CD14-positive monocyte (primary cell): ENCODE results near the gene TPST1. TPM values are rescaled to one million over a fixed set of nuclear protein-coding genes. Genes with fewer than 3 reads are reported as not detected.

Experiments
- DNase-seq, 3 donors: peaks; one replicate each; pipeline ENCODE4 v3.0.0-alpha.2; 2011 to 2022
- H2AFZ ChIP-seq: 2 replicates; pipeline ENCODE4 v1.6.0; 2012; ENCODE audit warnings: mild to moderate bottlenecking, low read depth, low read length, inconsistent platforms; ENCODE audit not compliant: insufficient read depth, poor library complexity, severe bottlenecking
- H3K27ac ChIP-seq, 2 donors: 1 replicate in 1 of 2; 2 replicates in 1 of 2; pipeline ENCODE4 v1.5.1; 2012 to 2013; ENCODE audit warnings: low read length in 2 of 2, control low read depth in 1 of 2, inconsistent platforms in 1 of 2, low read depth in 1 of 2, mild to moderate bottlenecking in 1 of 2
- H3K27me3 ChIP-seq, 2 donors: one replicate each; pipeline versions ENCODE4 v1.6.0 to v1.6.1; 2011 to 2013; ENCODE audit warnings: low read length in 2 of 2; ENCODE audit not compliant: control insufficient read depth in 2 of 2, insufficient read depth in 2 of 2
- H3K36me3 ChIP-seq, 2 donors: replicated peaks in 1 of 2; 1 replicate in 1 of 2; 2 replicates in 1 of 2; pipeline versions ENCODE4 v1.5.1 to v1.6.1; 2012 to 2013; ENCODE audit warnings: low read length in 2 of 2, control low read depth in 1 of 2, inconsistent platforms in 1 of 2, mild to moderate bottlenecking in 1 of 2; ENCODE audit not compliant: insufficient read depth in 2 of 2, control insufficient read depth in 1 of 2
- H3K4me1 ChIP-seq, 2 donors: 1 replicate in 1 of 2; 2 replicates in 1 of 2; pipeline versions ENCODE4 v1.5.1 to v1.6.1; 2012 to 2013; ENCODE audit warnings: low read length in 2 of 2, control low read depth in 1 of 2, inconsistent platforms in 1 of 2, mild to moderate bottlenecking in 1 of 2, moderate library complexity in 1 of 2; ENCODE audit not compliant: insufficient read depth in 2 of 2, control insufficient read depth in 1 of 2
- H3K4me2 ChIP-seq: replicated peaks from 2 replicates; pipeline ENCODE3; 2012; ENCODE audit warnings: low read length, moderate library complexity, mild to moderate bottlenecking; ENCODE audit not compliant: poor library complexity, severe bottlenecking; ENCODE audit errors: extremely low read depth
- H3K4me3 ChIP-seq, 3 experiments: fragments of 200-600 bp in 1 of 3; sonication (generic) in 1 of 3; replicated peaks in 1 of 3; 1 replicate in 2 of 3; 2 replicates in 1 of 3; pipeline ENCODE4 v1.5.1; 2011 to 2013; ENCODE audit warnings: low read length in 3 of 3, mild to moderate bottlenecking in 3 of 3, control low read depth in 2 of 3, low read depth in 2 of 3, inconsistent platforms in 1 of 3, moderate library complexity in 1 of 3
- H3K79me2 ChIP-seq: 2 replicates; pipeline ENCODE4 v1.6.0; 2012; ENCODE audit warnings: mild to moderate bottlenecking, control low read depth, inconsistent platforms, low read length, moderate library complexity; ENCODE audit not compliant: insufficient read depth
- H3K9ac ChIP-seq: 2 replicates; pipeline ENCODE4 v1.6.0; 2017; ENCODE audit warnings: low read length, mild to moderate bottlenecking; ENCODE audit not compliant: insufficient read depth, poor library complexity, severe bottlenecking
- H3K9me3 ChIP-seq, 2 donors: replicated peaks in 1 of 2; 1 replicate in 1 of 2; 2 replicates in 1 of 2; pipeline versions ENCODE4 v1.5.1 to v1.6.1; 2012 to 2013; ENCODE audit warnings: low read length in 2 of 2, control low read depth in 1 of 2; ENCODE audit not compliant: control insufficient read depth in 1 of 2, insufficient read depth in 1 of 2
- H4K20me1 ChIP-seq: 2 replicates; pipeline ENCODE4 v1.6.0; 2012; ENCODE audit warnings: mild to moderate bottlenecking, low read length, control low read depth, moderate library complexity; ENCODE audit not compliant: insufficient read depth
- H3K27ac Mint-ChIP-seq, 7 donors: one replicate each; pipeline ENCODE4 v1.8.0; 2020; ENCODE audit warnings: mild to moderate bottlenecking in 7 of 7, mixed read lengths in 7 of 7, moderate library complexity in 6 of 7, inconsistent platforms in 2 of 7
- H3K27me3 Mint-ChIP-seq, 3 donors: one replicate each; pipeline ENCODE4 v1.8.0; 2021 to 2022; ENCODE audit warnings: low read depth in 3 of 3, mild to moderate bottlenecking in 3 of 3, mixed read lengths in 3 of 3, moderate library complexity in 3 of 3, inconsistent platforms in 1 of 3
- H3K36me3 Mint-ChIP-seq, 2 donors: one replicate each; pipeline ENCODE4 v1.8.0; 2020; ENCODE audit warnings: mixed read lengths in 2 of 2, inconsistent platforms in 1 of 2, mild to moderate bottlenecking in 1 of 2
- H3K4me1 Mint-ChIP-seq: one replicate; pipeline ENCODE4 v1.8.0; 2020; ENCODE audit warnings: mild to moderate bottlenecking, mixed read lengths
- H3K4me3 Mint-ChIP-seq, 2 donors: one replicate each; pipeline ENCODE4 v1.8.0; 2020; ENCODE audit warnings: mild to moderate bottlenecking in 2 of 2, mixed read lengths in 2 of 2, moderate library complexity in 1 of 2
- H3K9me3 Mint-ChIP-seq, 7 donors: one replicate each; pipeline ENCODE4 v1.8.0; 2020 to 2022; ENCODE audit warnings: mixed read lengths in 7 of 7, mild to moderate bottlenecking in 6 of 7, moderate library complexity in 6 of 7, inconsistent platforms in 2 of 7
- WGBS: methylation state at CpG from one replicate; pipeline ENCODE4 v1.1.5; 2013; ENCODE audit warnings: missing lambda C conversion rate; ENCODE audit not compliant: insufficient coverage; 5-methylcytosine and 5-hydroxymethylcytosine counted together
- intact Hi-C, 2 donors: fragments of 100-400 bp; cut with micrococcal nuclease; formaldehyde crosslinking; loops; one replicate each; pipeline versions ENCODE4 v1.15.0 to v1.15.1; 2023
- polyA plus RNA-seq, 3 donors: library from polyadenylated mRNA; depleted of rRNA in 1 of 3; unstranded in 2 of 3; stranded (reverse) in 1 of 3; fragments of 300-500 nt in 2 of 3; fragments of >200 nt in 1 of 3; fragmentation: Illumina TruSeq in 2 of 3; gene quantifications; 1 replicate in 2 of 3; 2 replicates in 1 of 3; pipeline ENCODE4 v1.2.3, GENCODE V29; 2012 to 2021
- TF ChIP-seq, protein P1 (sequence below): fragments of 200-600 bp; IDR thresholded peaks from one replicate; pipeline ENCODE4 v1.8.0; 2022; ENCODE audit warnings: antibody characterized with exemption, mild to moderate bottlenecking

The TPST1 gene
- polyA plus RNA-seq, 3 donors, result 0.54 to 4.8 (median 4.2) TPM

DNA sequence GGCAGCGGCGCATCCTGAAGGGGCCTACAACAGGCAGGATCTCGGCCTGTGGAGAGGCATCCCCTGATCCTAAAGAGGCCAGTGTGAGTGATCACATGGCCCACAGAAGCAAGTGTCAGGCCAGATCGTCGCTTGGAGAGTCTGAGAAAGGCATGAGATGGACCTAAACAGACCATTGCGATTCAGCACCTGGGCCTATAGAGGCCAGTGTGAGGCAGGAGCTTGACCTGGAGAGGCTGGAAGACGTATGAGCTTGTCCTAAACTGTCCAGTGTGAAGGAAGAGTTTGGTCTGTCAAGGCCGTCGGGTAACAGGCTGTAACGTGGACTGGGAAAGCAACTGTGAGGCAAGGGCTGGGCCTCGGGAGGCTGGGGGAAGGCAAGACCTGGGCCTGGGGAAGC is 172.6 kb downstream of the TPST1 start:
- H4K20me1 ChIP-seq, result no peaks in the 10 kb centered on the region
- no peaks in the 10 kb centered on the region for H3K36me3 ChIP-seq
- Mint-ChIP-seq H3K4me3 (no peak overlapping the region), H3K9me3 (peaks cover 3 to 12% (median 10%) of the 10 kb centered on the region in 7 donors), H3K27me3 (peaks cover 0 to 3% (median 1%) of the 10 kb centered on the region in 3 donors), H3K27ac (peak overlapping the region in 2 of 7 donors; percentile 24 to 76), H3K4me1 (peaks cover 6% of the 10 kb centered on the region), H3K36me3 (peaks cover 6 to 7% of the 10 kb centered on the region in 2 donors)
- no peaks in the 10 kb centered on the region for H3K27me3 ChIP-seq
- no peak overlapping the region for H2AFZ ChIP-seq
- TF ChIP-seq, protein P1, sequence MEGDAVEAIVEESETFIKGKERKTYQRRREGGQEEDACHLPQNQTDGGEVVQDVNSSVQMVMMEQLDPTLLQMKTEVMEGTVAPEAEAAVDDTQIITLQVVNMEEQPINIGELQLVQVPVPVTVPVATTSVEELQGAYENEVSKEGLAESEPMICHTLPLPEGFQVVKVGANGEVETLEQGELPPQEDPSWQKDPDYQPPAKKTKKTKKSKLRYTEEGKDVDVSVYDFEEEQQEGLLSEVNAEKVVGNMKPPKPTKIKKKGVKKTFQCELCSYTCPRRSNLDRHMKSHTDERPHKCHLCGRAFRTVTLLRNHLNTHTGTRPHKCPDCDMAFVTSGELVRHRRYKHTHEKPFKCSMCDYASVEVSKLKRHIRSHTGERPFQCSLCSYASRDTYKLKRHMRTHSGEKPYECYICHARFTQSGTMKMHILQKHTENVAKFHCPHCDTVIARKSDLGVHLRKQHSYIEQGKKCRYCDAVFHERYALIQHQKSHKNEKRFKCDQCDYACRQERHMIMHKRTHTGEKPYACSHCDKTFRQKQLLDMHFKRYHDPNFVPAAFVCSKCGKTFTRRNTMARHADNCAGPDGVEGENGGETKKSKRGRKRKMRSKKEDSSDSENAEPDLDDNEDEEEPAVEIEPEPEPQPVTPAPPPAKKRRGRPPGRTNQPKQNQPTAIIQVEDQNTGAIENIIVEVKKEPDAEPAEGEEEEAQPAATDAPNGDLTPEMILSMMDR, result no peak
- no peak for DNase-seq
- H3K9me3 ChIP-seq, result peaks cover 0 to 13% of the 10 kb centered on the region in 2 donors
- H3K9ac ChIP-seq, result no peak overlapping the region
- H3K4me2 ChIP-seq, result no peak overlapping the region
- no peaks in the 10 kb centered on the region for H3K4me1 ChIP-seq
- WGBS, result 98% methylated on average over 11 of the region's 11 CpGs
- H3K27ac ChIP-seq, result no peak overlapping the region
- H3K79me2 ChIP-seq, result no peaks in the 10 kb centered on the region
- no peak overlapping the region for H3K4me3 ChIP-seq
- intact Hi-C loops, result no loop called here

DNA sequence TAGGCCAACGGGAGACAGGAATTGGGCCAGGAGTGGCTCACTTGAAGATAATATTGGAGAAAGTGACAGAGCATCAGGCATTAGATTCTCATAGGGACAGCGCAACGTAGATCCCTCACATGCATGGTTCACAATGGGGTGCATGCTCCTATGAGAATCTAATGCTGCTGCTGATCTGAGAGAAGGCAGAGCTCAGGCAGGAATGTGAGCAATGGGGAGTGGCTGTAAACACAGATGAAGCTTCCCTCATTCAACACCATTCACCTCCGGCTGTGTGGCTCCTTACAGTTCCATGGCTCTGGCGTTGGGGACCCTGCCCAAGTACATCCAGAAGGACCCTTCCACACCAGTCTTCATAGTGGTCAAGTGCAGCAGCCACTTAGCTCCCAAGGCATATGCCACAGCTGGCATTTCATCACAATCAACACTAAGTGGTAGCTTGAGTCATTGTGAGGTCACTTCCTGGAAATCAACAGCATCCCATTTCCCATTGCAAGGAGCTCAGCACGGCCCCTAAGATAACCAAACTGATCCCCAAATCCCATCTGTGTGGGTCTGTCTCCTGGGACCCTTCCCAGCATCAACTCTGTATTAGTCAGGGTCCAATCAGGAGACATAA is 174.5 kb downstream of the TPST1 start:
- Histone ChIP-seq H3K9ac (no peak overlapping the region), H3K9me3 (peaks cover 0 to 13% of the 10 kb centered on the region in 2 donors), H3K27ac (no peak overlapping the region), H3K79me2 (no peaks in the 10 kb centered on the region), H3K27me3 (no peaks in the 10 kb centered on the region), H3K36me3 (no peaks in the 10 kb centered on the region), H2AFZ (no peak overlapping the region), H4K20me1 (no peaks in the 10 kb centered on the region), H3K4me2 (no peak overlapping the region), H3K4me3 (no peak overlapping the region), H3K4me1 (no peaks in the 10 kb centered on the region)
- Mint-ChIP-seq H3K9me3 (peaks cover 3 to 12% (median 10%) of the 10 kb centered on the region in 7 donors), H3K36me3 (peaks cover 6 to 7% of the 10 kb centered on the region in 2 donors), H3K4me1 (peaks cover 6% of the 10 kb centered on the region), H3K27me3 (peaks cover 0 to 1% (median 0%) of the 10 kb centered on the region in 3 donors), H3K27ac (peak overlapping the region in 3 of 7 donors; percentile 3 to 40 (median 24)), H3K4me3 (no peak overlapping the region)
- 100% methylated on average over 3 of the region's 6 CpGs for WGBS
- peak in 2 of 3 donors; percentile 2 to 23 for DNase-seq
- intact Hi-C loops, result no loop called here
- TF ChIP-seq, protein P1, result no peak
